SK-N-MC (cell line): ENCODE data around the gene FKBP14.
"Not testable (repeated sequence)": the region's sequence is repeated elsewhere in the genome, so short reads cannot be mapped to it uniquely, and the experiment has no call there.

ENCODE experiments used
- DNase-seq: peaks from one replicate; pipeline ENCODE4 v3.0.0-alpha.2; 2011; ENCODE audit warnings: low read depth, low spot score
- H3K27ac ChIP-seq: fragments of 200-600 bp; sonication (generic); 2 replicates; pipeline ENCODE4 v1.5.1; 2016; ENCODE audit warnings: mixed run types
- H3K36me3 ChIP-seq: fragments of 200-600 bp; sonication (generic); 2 replicates; pipeline ENCODE4 v1.6.1; 2017; ENCODE audit warnings: antibody characterized with exemption, low read length, mixed read lengths; ENCODE audit not compliant: insufficient read depth
- H3K4me3 ChIP-seq: fragments of 200-600 bp; sonication (generic); 2 replicates; pipeline ENCODE4 v1.5.1; 2016
- H3K9ac ChIP-seq: fragments of 200-600 bp; sonication (generic); 2 replicates; pipeline ENCODE4 v1.8.0; 2017; ENCODE audit warnings: mixed run types, mixed read lengths; ENCODE audit not compliant: insufficient read length
- H3K9me3 ChIP-seq: fragments of 200-600 bp; sonication (generic); 2 replicates; pipeline ENCODE4 v1.6.1; 2017; ENCODE audit warnings: low read depth, mild to moderate bottlenecking, antibody characterized with exemption, low read length, moderate library complexity, mixed read lengths
- EZH2 ChIP-seq: fragments of 200-600 bp; sonication (generic); IDR thresholded peaks from one replicate; pipeline ENCODE4 v1.6.1; 2017; ENCODE audit warnings: antibody characterized with exemption
- FOXP2 ChIP-seq: optimal IDR thresholded peaks from 2 replicates; pipeline ENCODE3; 2011; ENCODE audit warnings: mild to moderate bottlenecking, moderate library complexity; ENCODE audit not compliant: insufficient read depth; ENCODE audit errors: extremely low read length, control extremely low read depth
- POLR2AphosphoS5 ChIP-seq: IDR thresholded peaks from 2 replicates; pipeline ENCODE4 v1.6.1; 2012; ENCODE audit warnings: mild to moderate bottlenecking, low read depth, low read length, borderline replicate concordance

Gene FKBP14

DNA sequence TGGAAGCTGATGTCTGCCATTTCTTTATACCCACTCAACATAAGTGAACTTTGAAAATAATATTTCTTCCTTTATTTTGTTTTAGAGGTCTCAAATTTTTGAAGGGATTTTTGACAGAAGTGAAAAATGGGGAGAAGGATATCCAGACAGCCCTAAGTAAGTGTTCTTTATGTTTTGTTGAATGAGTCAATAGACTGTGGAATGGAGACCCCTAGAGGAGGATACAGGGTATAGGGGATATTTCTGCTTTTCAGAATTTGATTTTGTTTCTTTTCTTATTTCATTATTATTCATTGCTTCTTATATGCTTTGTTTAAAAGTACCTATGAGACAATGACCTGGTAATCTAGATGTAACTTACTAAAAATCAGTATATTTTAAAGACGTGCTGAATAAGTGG, 36.1 kb upstream of the FKBP14 start:
- Histone ChIP-seq H3K4me3 (no peak overlapping the region), H3K9me3 (no peaks in the 10 kb centered on the region), H3K36me3 (peaks cover 18% of the 10 kb centered on the region), H3K9ac (no peak overlapping the region), H3K27ac (no peak overlapping the region)
- peak; percentile 16 for DNase-seq
- TF ChIP-seq POLR2AphosphoS5 (no peak), FOXP2 (no peak), EZH2 (no peak)

DNA sequence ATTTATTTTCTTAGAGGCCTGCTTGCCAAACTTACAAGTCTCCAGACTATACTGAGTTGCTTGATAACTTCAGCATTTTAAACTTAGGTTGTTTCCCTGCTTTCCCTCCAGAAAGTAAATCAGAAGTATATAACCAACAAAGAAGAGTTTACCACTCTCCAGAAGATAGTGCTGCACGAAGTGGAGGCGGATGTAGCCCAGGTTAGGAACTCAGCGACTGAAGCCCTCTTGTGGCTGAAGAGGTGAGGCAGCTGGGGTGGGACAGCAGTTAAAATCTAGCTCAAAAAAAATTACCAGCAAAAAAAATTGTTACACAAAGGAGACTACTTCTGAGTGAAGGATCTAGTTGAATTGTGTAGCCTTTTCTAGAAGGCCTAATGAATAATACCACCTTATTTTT, 35.3 kb upstream of the FKBP14 start:
- not testable (repeated sequence) for H3K9ac ChIP-seq, H3K27ac ChIP-seq, H3K4me3 ChIP-seq, H3K9me3 ChIP-seq, DNase-seq
- H3K36me3 ChIP-seq = peaks cover 22% of the 10 kb centered on the region

DNA sequence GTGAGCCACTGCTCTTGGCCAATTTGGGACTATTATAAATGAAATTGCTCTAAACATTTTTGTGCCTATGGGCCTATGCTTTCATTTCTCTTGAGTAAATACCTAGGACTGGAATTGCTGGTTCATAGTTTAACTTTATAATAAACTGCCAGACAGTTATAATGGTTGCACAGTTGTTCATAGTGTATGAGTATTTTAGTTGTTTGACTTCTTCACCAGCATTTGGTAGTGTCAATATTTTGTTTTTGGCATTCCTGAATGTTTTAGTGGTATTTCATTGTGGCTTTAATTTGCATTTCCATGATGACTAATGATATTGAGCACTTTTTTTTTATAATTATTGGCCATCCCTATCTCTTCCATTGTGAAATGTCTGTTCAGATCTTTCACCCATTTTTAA, 31.2 kb upstream of the FKBP14 start:
- Histone ChIP-seq H3K36me3 (peaks cover 35% of the 10 kb centered on the region), H3K9me3 (no peaks in the 10 kb centered on the region), H3K9ac (no peak overlapping the region), H3K4me3 (no peak overlapping the region), H3K27ac (no peak overlapping the region)
- TF ChIP-seq FOXP2 (no peak), EZH2 (no peak), POLR2AphosphoS5 (no peak)
- no peak for DNase-seq

DNA sequence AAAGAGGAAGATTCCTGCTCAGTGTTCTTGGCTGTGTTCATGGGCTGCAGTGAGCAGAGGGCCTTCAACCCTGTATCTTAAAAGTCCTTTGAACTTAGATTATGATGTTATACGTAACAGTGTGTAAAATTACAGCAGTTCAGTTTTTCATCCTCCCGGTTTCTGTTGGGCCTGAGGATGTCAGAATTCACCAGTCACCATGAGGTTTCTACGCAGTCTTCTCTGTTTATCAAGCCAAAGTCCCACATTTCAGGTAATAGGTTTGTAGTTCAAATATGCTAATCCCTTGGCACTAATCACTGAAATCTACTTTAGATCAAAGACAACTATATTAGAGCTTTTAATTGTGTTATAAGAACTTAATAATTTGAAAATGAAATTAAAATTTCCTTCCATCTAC, 26.6 kb upstream of the FKBP14 start:
- H3K9me3 ChIP-seq = no peaks in the 10 kb centered on the region
- H3K4me3 ChIP-seq = no peak overlapping the region
- H3K9ac ChIP-seq = no peak overlapping the region
- H3K27ac ChIP-seq = no peak overlapping the region
- TF ChIP-seq FOXP2 (no peak), POLR2AphosphoS5 (no peak), EZH2 (no peak)
- peaks cover 40% of the 10 kb centered on the region for H3K36me3 ChIP-seq
- no peak for DNase-seq

DNA sequence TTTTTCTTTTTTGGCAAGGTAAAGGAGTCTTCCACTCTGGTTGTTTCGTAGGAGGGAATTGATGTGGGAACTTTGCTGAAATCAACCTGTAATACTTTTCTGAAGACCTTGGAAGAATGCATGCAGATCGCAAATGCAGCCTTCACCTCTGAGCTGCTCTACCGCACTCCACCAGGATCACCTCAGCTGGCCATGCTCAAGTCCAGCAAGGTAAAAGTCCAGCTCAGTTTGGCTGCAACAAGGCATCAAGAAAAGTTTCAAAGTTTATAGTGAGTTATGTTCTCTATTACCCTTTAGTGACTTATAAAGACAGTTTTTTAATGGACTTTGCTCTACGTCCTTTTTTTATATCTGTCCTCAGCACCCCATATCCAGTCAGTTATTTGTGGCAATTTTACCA, 22.7 kb upstream of the FKBP14 start:
- TF ChIP-seq POLR2AphosphoS5 (no peak), EZH2 (no peak), FOXP2 (no peak)
- no peak overlapping the region for H3K9ac ChIP-seq
- H3K36me3 ChIP-seq = peaks cover 19% of the 10 kb centered on the region; the same call in 1 of the 2 replicates
- DNase-seq = no peak
- H3K9me3 ChIP-seq = no peaks in the 10 kb centered on the region
- no peak overlapping the region for H3K4me3 ChIP-seq
- no peak overlapping the region for H3K27ac ChIP-seq

DNA sequence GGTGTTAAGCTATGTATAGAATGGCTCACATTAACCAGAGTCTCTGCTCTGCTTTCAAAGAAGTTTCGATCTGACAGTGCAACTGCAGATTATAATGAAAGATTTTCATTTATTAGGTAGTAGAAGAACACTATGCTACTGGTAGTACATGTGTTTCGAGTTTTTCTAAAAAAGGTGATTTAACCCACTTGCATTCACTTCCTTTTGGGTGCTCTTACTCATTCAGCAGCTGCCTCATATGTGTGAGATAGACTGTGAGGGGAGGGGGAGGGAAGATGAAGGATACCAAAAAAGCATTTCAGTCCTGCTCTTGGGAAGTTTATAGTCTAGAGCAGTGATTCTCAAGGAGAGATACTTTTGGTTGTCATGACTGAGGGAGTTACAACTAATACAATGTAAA, 22.1 kb upstream of the FKBP14 start:
- Histone ChIP-seq H3K27ac (no peak overlapping the region), H3K36me3 (peaks cover 19% of the 10 kb centered on the region; the same call in 1 of the 2 replicates), H3K9me3 (no peaks in the 10 kb centered on the region), H3K4me3 (no peak overlapping the region), H3K9ac (no peak overlapping the region)
- DNase-seq = no peak
- no peak for TF ChIP-seq EZH2
- TF ChIP-seq POLR2AphosphoS5 = no peak
- TF ChIP-seq FOXP2 = no peak

DNA sequence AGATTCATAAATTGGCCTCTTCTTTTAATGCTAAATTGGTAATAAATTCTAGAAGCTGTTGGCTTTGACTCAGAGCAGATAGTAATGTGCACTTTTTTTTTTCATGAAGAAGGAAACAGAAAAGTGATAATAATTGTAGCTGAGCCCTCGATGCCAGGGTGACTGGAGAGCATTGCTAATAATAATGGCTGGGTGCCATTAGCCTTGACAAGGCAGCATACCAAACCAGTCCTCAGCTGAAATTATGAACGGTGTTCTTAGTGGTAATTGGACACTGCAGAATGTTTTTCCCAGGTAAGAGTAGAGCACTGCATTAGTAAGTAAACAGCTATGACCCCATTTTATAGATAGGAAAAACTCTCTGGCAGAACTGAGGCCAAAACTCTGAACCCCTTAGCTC, 20.6 kb upstream of the FKBP14 start:
- TF ChIP-seq FOXP2 (no peak), EZH2 (no peak), POLR2AphosphoS5 (no peak)
- Histone ChIP-seq H3K9ac (no peak overlapping the region), H3K4me3 (no peak overlapping the region), H3K36me3 (peaks cover 15% of the 10 kb centered on the region; the same call in 1 of the 2 replicates), H3K9me3 (no peaks in the 10 kb centered on the region), H3K27ac (no peak overlapping the region)
- DNase-seq = no peak

DNA sequence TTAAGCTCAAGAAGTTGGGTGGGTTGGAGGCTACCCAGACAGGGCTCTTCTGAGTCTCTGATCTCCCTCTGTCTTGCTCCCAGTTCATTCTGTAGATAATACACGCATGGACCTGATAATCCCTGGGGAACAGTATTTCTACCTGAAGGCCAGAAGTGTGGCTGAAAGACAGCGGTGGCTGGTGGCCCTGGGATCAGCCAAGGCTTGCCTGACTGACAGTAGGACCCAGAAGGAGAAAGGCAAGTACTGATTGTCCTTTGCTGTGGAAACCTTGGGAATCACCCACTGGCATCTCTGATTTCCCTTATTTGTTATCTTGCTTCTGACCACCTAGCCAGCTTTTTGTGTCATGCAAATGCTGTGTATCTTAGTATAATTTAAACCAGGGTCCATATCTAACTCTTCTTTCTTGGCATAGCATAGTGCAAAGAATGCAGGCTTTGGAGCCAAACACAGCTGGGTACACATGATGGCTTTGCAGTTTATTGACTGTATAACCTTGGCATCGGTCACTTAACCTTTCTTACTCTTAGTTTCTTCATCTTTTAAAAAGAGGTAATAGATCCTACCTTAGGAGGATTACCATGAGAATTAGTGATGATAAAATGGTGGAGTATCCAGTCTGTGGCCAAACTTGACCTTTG, 19.7 kb upstream of the FKBP14 start:
- Histone ChIP-seq H3K27ac (no peak overlapping the region), H3K4me3 (no peak overlapping the region), H3K9ac (no peak overlapping the region), H3K36me3 (peaks cover 15% of the 10 kb centered on the region; the same call in 1 of the 2 replicates), H3K9me3 (no peaks in the 10 kb centered on the region)
- no peak for TF ChIP-seq EZH2
- TF ChIP-seq FOXP2 = no peak
- no peak for TF ChIP-seq POLR2AphosphoS5
- DNase-seq = no peak

DNA sequence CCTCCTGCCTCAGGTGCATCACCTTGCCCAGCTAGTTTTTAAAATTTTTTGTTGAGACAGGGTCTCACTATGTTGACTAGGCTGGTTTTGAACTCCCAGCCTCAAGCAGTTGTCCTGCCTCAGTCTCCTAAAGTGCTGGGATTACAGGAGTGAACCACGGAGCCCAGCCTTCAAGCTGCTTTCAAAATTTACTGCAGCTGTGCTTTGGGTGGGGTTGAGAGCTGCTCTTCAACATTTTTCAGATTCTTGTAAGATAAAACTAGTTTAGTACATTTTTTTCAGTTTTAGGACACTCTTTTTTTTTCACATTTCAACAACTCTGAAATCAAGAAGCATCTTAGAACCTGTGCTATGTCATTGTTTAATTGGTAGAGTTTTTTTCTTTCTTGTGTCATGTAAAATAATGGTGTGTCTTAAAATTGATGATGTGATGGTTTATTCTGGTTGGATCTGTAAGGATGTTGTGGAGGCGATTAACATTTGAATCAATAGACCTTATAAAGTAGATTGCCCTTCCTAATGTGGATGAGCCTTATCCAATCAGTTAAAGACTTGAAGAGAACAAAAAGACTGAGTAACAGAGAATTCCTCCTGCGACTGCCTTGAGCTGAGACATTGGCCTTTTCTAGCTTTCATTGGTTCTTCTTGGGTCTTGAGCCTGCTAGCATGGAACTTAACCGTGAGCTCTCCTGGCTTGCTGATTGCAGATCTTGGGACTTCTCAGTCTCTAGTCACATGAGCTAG, 15.2 kb upstream of the FKBP14 start:
- Histone ChIP-seq H3K4me3 (no peak overlapping the region), H3K9ac (no peak overlapping the region), H3K36me3 (no peaks in the 10 kb centered on the region; the same call in 1 of the 2 replicates), H3K27ac (no peak overlapping the region), H3K9me3 (no peaks in the 10 kb centered on the region)
- TF ChIP-seq EZH2 (no peak), FOXP2 (no peak), POLR2AphosphoS5 (no peak)
- no peak for DNase-seq
